ENCODE results near the gene KLRC3.
"Not testable (repeated sequence)": the region's sequence is repeated elsewhere in the genome, so short reads cannot be mapped to it uniquely, and the experiment has no call there.

KLRC3 gene
- 0 to 1.7 (median 0) reads per million in 3 donors for total RNA-seq

DNA sequence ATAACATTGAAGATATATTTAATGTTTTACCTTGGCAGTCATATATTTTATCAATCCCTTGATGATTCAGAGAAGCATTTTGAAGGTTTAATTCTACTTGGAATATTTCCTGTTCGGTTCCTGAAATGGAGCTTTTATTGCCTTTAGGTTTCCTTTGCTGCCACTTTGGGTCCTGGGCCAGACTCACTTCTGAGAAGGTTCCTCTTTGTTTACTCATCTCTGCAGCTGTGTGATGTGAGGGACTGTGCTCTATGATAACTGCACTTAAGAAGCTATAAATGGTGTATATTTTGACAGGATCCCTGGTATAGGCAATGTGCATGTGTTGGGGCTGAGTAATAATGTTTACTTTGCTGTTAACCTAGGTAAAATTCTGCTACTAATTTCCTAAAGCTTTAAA, at the start of gene KLRC3:
TSS of gene KLRC3 (minus strand) at position 262 of the 400 bp plus-strand sequence. CDS start at position 217, 45 bp downstream.
- H3K4me1 ChIP-seq (ENCODE audit: control insufficient read depth, insufficient read depth, low read length, poor library complexity, severe bottlenecking); DNase-seq; H3K27ac ChIP-seq (ENCODE audit: insufficient read depth, low read length, poor library complexity, severe bottlenecking); H3K9me3 ChIP-seq (ENCODE audit: control insufficient read depth, low read length); H3K27me3 ChIP-seq (replicated peaks; ENCODE audit: control insufficient read depth, insufficient read depth, low read length, poor library complexity, severe bottlenecking); H3K4me3 ChIP-seq (ENCODE audit: insufficient read depth, low read depth, low read length, poor library complexity, severe bottlenecking); H3K36me3 ChIP-seq (ENCODE audit: control insufficient read depth, insufficient read depth, low read length): not testable (repeated sequence)

DNA sequence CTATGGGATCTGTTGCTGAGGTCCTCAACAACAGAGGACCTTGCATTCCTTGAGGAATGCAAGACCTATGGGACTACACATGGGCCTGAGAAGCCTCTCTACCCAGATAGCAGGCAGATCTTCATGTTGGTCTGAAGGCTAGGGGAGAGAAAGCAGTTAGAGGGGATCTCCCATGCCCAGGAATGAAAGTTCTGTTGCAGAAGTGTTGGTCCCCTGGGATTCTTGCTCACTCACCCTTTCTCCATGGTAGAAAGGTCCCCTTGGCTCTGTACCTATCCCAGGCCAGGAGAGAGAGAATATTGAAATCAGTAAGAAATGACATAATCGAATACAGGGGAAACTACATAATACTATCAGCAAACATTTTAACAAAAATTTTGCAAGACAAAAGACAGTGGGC, 49.3 kb upstream of the KLRC3 start:
- no peaks in the 10 kb centered on the region for H3K9me3 ChIP-seq (ENCODE audit: control insufficient read depth, low read length)
- H3K36me3 ChIP-seq (ENCODE audit: control insufficient read depth, insufficient read depth, low read length) = no peaks in the 10 kb centered on the region
- no peak for DNase-seq
- H3K4me3 ChIP-seq (ENCODE audit: insufficient read depth, low read depth, low read length, poor library complexity, severe bottlenecking) = no peak overlapping the region
- no peaks in the 10 kb centered on the region for H3K4me1 ChIP-seq (ENCODE audit: control insufficient read depth, insufficient read depth, low read length, poor library complexity, severe bottlenecking)
- no peak overlapping the region for H3K27ac ChIP-seq (ENCODE audit: insufficient read depth, low read length, poor library complexity, severe bottlenecking)
- no peaks in the 10 kb centered on the region for H3K27me3 ChIP-seq (replicated peaks; ENCODE audit: control insufficient read depth, insufficient read depth, low read length, poor library complexity, severe bottlenecking)

DNA sequence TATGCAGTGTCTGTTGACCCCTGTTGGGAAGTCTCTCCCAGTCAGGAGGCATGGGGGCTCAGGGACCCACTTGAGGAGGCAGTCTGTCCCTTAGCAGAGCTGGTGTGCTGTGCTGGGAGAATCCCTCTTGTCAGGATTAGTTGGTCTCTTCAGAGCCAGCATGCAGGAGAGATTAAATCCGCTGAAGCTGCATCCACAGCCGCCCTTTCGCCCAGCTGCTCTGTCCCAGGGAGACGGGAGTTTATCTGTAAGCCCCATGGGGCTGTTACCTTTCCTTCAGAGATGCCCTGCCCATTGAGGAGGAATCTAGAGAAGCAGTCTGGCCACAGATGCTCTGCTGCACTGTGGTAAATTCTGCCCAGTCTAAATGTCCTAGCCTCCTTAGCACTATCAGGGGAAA, 45.9 kb upstream of the KLRC3 start:
- Histone ChIP-seq H3K27ac (ENCODE audit: insufficient read depth, low read length, poor library complexity, severe bottlenecking) (no peak overlapping the region), H3K4me1 (ENCODE audit: control insufficient read depth, insufficient read depth, low read length, poor library complexity, severe bottlenecking) (no peaks in the 10 kb centered on the region), H3K27me3 (replicated peaks; ENCODE audit: control insufficient read depth, insufficient read depth, low read length, poor library complexity, severe bottlenecking) (no peaks in the 10 kb centered on the region), H3K9me3 (ENCODE audit: control insufficient read depth, low read length) (no peaks in the 10 kb centered on the region), H3K36me3 (ENCODE audit: control insufficient read depth, insufficient read depth, low read length) (no peaks in the 10 kb centered on the region), H3K4me3 (ENCODE audit: insufficient read depth, low read depth, low read length, poor library complexity, severe bottlenecking) (no peak overlapping the region)
- DNase-seq = no peak

DNA sequence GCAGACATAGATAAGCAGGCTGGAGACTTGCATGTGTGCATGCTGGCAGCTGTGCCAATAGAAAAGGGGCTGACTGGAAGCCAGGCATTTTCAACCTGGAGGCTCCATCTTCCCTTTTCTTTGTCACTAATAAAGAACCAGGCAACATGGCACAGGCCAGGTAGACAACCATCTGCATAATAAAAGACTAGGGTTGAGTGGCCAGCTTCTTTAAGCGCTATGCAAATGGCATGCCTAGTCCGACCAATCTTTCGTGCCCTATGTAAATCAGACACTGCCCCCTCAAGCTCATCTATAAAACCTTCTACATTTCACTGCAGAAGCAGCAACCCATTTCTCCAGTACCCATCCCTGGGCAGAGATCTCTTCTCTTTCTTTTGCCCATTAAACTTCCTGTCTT, 37.4 kb upstream of the KLRC3 start:
- H3K27ac ChIP-seq (ENCODE audit: insufficient read depth, low read length, poor library complexity, severe bottlenecking) = no peak overlapping the region

DNA sequence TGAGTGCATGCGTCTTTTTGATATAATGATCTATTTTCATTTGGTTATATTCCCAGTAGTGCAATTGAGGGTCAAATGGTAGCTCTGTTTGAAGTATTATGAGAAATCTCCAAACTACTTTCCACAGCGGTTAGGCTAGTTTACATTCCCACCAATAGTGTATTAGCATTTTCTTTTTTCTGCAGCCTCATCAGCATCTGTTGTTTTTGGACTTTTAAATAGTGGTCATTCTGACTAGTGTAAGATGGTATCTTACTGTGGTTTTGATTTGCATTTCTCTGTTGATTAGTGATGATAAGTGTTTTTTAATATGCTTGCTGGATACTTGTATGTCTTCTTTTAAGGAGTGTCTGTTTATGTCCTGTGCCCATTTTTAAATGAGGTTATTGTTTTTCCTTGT, 36.5 kb upstream of the KLRC3 start:
- DNase-seq = no peak
- H3K4me3 ChIP-seq (ENCODE audit: insufficient read depth, low read depth, low read length, poor library complexity, severe bottlenecking) = no peak overlapping the region

More for the DNA sequence above, 37.4 kb upstream of the KLRC3 start:
- no peaks in the 10 kb centered on the region for H3K36me3 ChIP-seq (ENCODE audit: control insufficient read depth, insufficient read depth, low read length)
- H3K4me1 ChIP-seq (ENCODE audit: control insufficient read depth, insufficient read depth, low read length, poor library complexity, severe bottlenecking) = no peaks in the 10 kb centered on the region
- no peak for DNase-seq
- no peak overlapping the region for H3K4me3 ChIP-seq (ENCODE audit: insufficient read depth, low read depth, low read length, poor library complexity, severe bottlenecking)
- no peaks in the 10 kb centered on the region for H3K27me3 ChIP-seq (replicated peaks; ENCODE audit: control insufficient read depth, insufficient read depth, low read length, poor library complexity, severe bottlenecking)
- H3K9me3 ChIP-seq (ENCODE audit: control insufficient read depth, low read length) = no peaks in the 10 kb centered on the region

DNA sequence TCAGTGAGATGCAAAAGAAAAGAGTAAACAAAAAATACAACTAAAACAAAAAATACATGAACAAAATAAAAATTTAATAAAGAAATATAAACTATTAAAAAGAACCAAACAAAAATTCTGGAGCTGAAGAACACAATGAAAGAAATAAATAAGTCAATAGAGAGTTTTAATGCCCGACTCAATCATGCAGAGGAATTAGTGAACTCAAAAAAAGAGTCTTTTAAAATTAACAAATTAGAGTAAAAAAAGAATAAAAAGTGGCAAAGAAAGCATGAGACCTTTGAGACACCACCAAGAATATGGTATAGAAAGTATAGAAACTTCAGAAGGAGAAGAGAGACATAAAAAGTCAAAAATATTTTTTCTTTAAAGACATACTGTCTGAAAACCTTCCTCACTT, 35.4 kb upstream of the KLRC3 start:
- H3K36me3 ChIP-seq (ENCODE audit: control insufficient read depth, insufficient read depth, low read length) = no peaks in the 10 kb centered on the region
- H3K27me3 ChIP-seq (replicated peaks; ENCODE audit: control insufficient read depth, insufficient read depth, low read length, poor library complexity, severe bottlenecking) = no peaks in the 10 kb centered on the region
- H3K9me3 ChIP-seq (ENCODE audit: control insufficient read depth, low read length) = no peaks in the 10 kb centered on the region
- DNase-seq = no peak
- no peaks in the 10 kb centered on the region for H3K4me1 ChIP-seq (ENCODE audit: control insufficient read depth, insufficient read depth, low read length, poor library complexity, severe bottlenecking)
- no peak overlapping the region for H3K27ac ChIP-seq (ENCODE audit: insufficient read depth, low read length, poor library complexity, severe bottlenecking)
- H3K4me3 ChIP-seq (ENCODE audit: insufficient read depth, low read depth, low read length, poor library complexity, severe bottlenecking) = no peak overlapping the region

More for the DNA sequence above, 36.5 kb upstream of the KLRC3 start:
- H3K27me3 ChIP-seq (replicated peaks; ENCODE audit: control insufficient read depth, insufficient read depth, low read length, poor library complexity, severe bottlenecking) = no peaks in the 10 kb centered on the region
- no peak overlapping the region for H3K27ac ChIP-seq (ENCODE audit: insufficient read depth, low read length, poor library complexity, severe bottlenecking)
- H3K9me3 ChIP-seq (ENCODE audit: control insufficient read depth, low read length) = no peaks in the 10 kb centered on the region
- no peaks in the 10 kb centered on the region for H3K36me3 ChIP-seq (ENCODE audit: control insufficient read depth, insufficient read depth, low read length)
- H3K4me1 ChIP-seq (ENCODE audit: control insufficient read depth, insufficient read depth, low read length, poor library complexity, severe bottlenecking) = no peaks in the 10 kb centered on the region

DNA sequence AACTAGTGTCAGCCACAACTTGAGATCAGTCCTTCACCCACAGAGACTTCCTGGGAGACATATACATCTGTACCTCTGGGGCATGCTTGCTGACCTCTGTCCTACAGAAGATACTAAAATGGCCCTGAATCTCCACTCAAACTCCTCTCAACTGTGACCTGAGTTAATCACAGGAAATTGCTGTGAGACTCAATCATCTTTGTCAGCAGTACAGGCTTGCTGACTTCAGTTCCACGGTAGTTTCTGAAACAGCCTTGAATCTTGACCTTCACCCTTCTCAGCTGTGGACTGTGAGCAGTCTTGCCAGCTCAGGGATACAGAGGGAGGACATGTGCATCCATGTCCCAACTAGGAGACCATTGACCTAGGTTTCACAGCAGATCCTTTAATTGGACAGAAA, 34.1 kb upstream of the KLRC3 start:
- Histone ChIP-seq H3K27me3 (replicated peaks; ENCODE audit: control insufficient read depth, insufficient read depth, low read length, poor library complexity, severe bottlenecking) (no peaks in the 10 kb centered on the region), H3K4me3 (ENCODE audit: insufficient read depth, low read depth, low read length, poor library complexity, severe bottlenecking) (no peak overlapping the region), H3K4me1 (ENCODE audit: control insufficient read depth, insufficient read depth, low read length, poor library complexity, severe bottlenecking) (no peaks in the 10 kb centered on the region), H3K27ac (ENCODE audit: insufficient read depth, low read length, poor library complexity, severe bottlenecking) (no peak overlapping the region), H3K36me3 (ENCODE audit: control insufficient read depth, insufficient read depth, low read length) (no peaks in the 10 kb centered on the region), H3K9me3 (ENCODE audit: control insufficient read depth, low read length) (no peaks in the 10 kb centered on the region)
- no peak for DNase-seq

DNA sequence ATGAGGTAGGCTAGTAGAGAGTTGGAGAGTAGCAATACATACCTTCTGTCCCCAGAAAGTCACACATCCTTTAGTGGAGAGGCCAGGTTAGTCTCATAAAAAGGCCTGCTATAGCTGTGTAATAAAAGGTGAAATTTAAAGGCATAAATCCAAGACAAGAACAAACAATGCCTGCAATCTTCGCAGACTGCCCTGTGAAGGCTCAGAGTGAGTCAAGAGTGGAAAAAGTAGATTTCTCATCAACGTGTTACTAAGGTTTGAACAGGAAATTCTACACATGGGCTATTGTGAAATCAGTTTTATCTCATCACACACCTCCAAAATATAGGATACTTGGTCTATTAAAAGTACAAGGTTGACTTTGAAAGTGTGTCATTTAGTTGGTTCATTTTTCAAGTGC, 32.8 kb upstream of the KLRC3 start, which contains the start of gene KLRC1:
TSS of gene KLRC1 (minus strand) at position 222 of the 400 bp plus-strand sequence. CDS start 2,221 bp downstream, outside the sequence.
- H3K27ac ChIP-seq (ENCODE audit: insufficient read depth, low read length, poor library complexity, severe bottlenecking) = no peak within 1 kb of the TSS
- DNase-seq = no peak
- H3K4me3 ChIP-seq (ENCODE audit: insufficient read depth, low read depth, low read length, poor library complexity, severe bottlenecking) = no peak within 1 kb of the TSS
- H3K36me3 ChIP-seq (ENCODE audit: control insufficient read depth, insufficient read depth, low read length) = no peaks in the 10 kb centered on the region
- no peaks in the 10 kb centered on the region for H3K4me1 ChIP-seq (ENCODE audit: control insufficient read depth, insufficient read depth, low read length, poor library complexity, severe bottlenecking)
- no peaks in the 10 kb centered on the region for H3K27me3 ChIP-seq (replicated peaks; ENCODE audit: control insufficient read depth, insufficient read depth, low read length, poor library complexity, severe bottlenecking)
- no peaks in the 10 kb centered on the region for H3K9me3 ChIP-seq (ENCODE audit: control insufficient read depth, low read length)

DNA sequence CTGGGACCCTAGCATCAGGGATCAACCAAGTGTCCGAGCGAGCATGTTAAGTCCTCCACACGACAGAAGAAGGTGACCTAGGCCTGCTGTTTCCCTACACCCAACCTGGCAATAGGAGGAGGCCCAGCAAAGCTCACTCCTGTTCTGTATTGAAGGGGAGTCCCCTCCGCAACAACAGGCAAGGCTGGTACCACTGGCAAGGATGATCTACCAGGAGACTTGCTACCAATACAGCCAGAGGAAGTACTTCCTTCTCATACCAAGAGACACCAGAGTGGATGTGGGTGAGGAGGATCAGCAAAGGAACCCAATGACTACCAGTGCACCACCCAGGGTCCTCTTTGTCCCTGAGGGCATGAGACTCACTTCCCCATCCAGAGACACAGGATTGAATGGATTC, 27.8 kb upstream of the KLRC3 start:
- Histone ChIP-seq H3K27me3 (replicated peaks; ENCODE audit: control insufficient read depth, insufficient read depth, low read length, poor library complexity, severe bottlenecking) (no peaks in the 10 kb centered on the region), H3K27ac (ENCODE audit: insufficient read depth, low read length, poor library complexity, severe bottlenecking) (no peak overlapping the region), H3K4me3 (ENCODE audit: insufficient read depth, low read depth, low read length, poor library complexity, severe bottlenecking) (no peak overlapping the region), H3K4me1 (ENCODE audit: control insufficient read depth, insufficient read depth, low read length, poor library complexity, severe bottlenecking) (no peaks in the 10 kb centered on the region), H3K36me3 (ENCODE audit: control insufficient read depth, insufficient read depth, low read length) (no peaks in the 10 kb centered on the region), H3K9me3 (ENCODE audit: control insufficient read depth, low read length) (no peaks in the 10 kb centered on the region)
- no peak for DNase-seq

DNA sequence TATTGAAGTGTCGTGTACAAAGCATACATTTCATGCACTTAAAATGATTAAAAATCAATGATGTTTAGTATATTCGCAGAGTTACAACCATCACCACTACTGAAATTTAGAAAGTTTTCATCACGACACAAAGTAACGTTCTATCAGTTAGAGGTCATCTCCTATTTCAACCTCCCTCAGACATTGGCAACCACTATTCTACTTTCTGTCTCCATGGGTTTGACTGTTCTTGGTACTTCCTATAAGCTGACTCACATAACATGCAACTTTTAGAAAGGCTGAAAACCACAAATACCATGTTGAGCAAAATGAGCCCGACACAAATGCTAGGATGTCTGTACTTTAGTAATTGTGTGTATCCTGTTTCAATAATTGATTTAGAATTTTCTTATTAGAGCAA, 25.7 kb upstream of the KLRC3 start:
- H3K4me3 ChIP-seq (ENCODE audit: insufficient read depth, low read depth, low read length, poor library complexity, severe bottlenecking); H3K27ac ChIP-seq (ENCODE audit: insufficient read depth, low read length, poor library complexity, severe bottlenecking); H3K36me3 ChIP-seq (ENCODE audit: control insufficient read depth, insufficient read depth, low read length); H3K27me3 ChIP-seq (replicated peaks; ENCODE audit: control insufficient read depth, insufficient read depth, low read length, poor library complexity, severe bottlenecking); H3K4me1 ChIP-seq (ENCODE audit: control insufficient read depth, insufficient read depth, low read length, poor library complexity, severe bottlenecking); DNase-seq; H3K9me3 ChIP-seq (ENCODE audit: control insufficient read depth, low read length): not testable (repeated sequence)

DNA sequence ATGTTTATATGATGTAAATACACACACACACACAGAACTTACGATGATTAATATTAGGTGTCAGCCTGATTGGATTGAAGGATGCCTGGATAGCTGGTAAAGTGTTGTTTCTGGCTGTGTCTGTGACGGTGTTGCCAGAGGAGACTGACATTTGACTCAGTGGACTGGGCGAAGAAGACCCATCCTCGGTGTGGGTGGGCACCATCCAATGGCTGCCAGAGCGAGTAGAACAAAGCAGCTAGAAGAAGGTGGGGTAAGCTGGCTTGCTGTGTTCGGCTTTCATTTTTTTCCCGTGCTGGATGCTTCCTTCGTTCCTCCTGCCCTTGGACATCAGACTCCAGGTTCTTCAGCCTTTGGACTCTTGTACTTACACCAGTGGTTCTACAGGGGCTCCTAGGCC, 20.7 kb upstream of the KLRC3 start:
- H3K4me1 ChIP-seq (ENCODE audit: control insufficient read depth, insufficient read depth, low read length, poor library complexity, severe bottlenecking); H3K4me3 ChIP-seq (ENCODE audit: insufficient read depth, low read depth, low read length, poor library complexity, severe bottlenecking); DNase-seq; H3K9me3 ChIP-seq (ENCODE audit: control insufficient read depth, low read length); H3K36me3 ChIP-seq (ENCODE audit: control insufficient read depth, insufficient read depth, low read length); H3K27me3 ChIP-seq (replicated peaks; ENCODE audit: control insufficient read depth, insufficient read depth, low read length, poor library complexity, severe bottlenecking); H3K27ac ChIP-seq (ENCODE audit: insufficient read depth, low read length, poor library complexity, severe bottlenecking): not testable (repeated sequence)
